Prostate gland (tissue), 2 donors: ENCODE measurements around the gene CACNA1S. TPM values are rescaled to one million over a fixed set of nuclear protein-coding genes. Genes with fewer than 3 reads are reported as not detected.

Experiments used
- DNase-seq: peaks from one replicate; pipeline ENCODE4 v3.0.0-alpha.2; 2019; ENCODE audit warnings: low spot score
- H3K27ac ChIP-seq, 2 donors: fragments of 200-600 bp; sonication (generic); 2 replicates each; pipeline ENCODE4 v1.5.1; 2017 to 2019
- H3K27me3 ChIP-seq: fragments of 200-600 bp; sonication (generic); replicated peaks from 2 replicates; pipeline ENCODE4 v1.5.1; 2019; ENCODE audit not compliant: insufficient read depth
- H3K36me3 ChIP-seq, 2 donors: fragments of 200-600 bp; sonication (generic); 1 replicate in 1 of 2; 2 replicates in 1 of 2; pipeline versions ENCODE4 v1.5.1 to v1.8.1; 2017 to 2019
- H3K4me1 ChIP-seq: fragments of 200-600 bp; sonication (generic); replicated peaks from 2 replicates; pipeline ENCODE4 v1.5.1; 2019
- H3K4me3 ChIP-seq, 2 donors: fragments of 200-600 bp; sonication (generic); 2 replicates each; pipeline ENCODE4 v1.5.1; 2017 to 2019
- H3K9me3 ChIP-seq: fragments of 200-600 bp; sonication (generic); 2 replicates; pipeline ENCODE4 v1.5.1; 2017
- POLR2A ChIP-seq: fragments of 450-650 bp; IDR thresholded peaks from one replicate; pipeline ENCODE4 v1.6.1; 2016; ENCODE audit warnings: antibody characterized with exemption, mild to moderate bottlenecking
- POLR2AphosphoS5 ChIP-seq: sonication (generic); formaldehyde crosslinking; IDR thresholded peaks from one replicate; pipeline ENCODE4 v1.6.1; 2017; ENCODE audit warnings: antibody characterized with exemption
- WGBS: methylation state at CpG from one replicate; pipeline ENCODE4 v1.1.5; 2018; 5-methylcytosine and 5-hydroxymethylcytosine counted together
- intact Hi-C: fragments of 100-400 bp; cut with DNase I; formaldehyde crosslinking; loops from one replicate; pipeline ENCODE4 v1.14.2; 2022
- total RNA-seq, 2 donors: library from RNA; depleted of rRNA; stranded (reverse); fragments of >200 nt; gene quantifications; one replicate each; pipeline ENCODE4 v1.1.0, GENCODE V29; 2016
- TF ChIP-seq, protein P1 (sequence below), 4 experiments: fragments of 200-600 bp in 2 of 4; fragments of 450-650 bp in 2 of 4; sonication (generic) in 2 of 4; IDR thresholded peaks; 1 replicate in 3 of 4; 2 replicates in 1 of 4; pipeline ENCODE4 v1.5.1; 2016 to 2019; ENCODE audit warnings: antibody characterized with exemption in 4 of 4, mild to moderate bottlenecking in 2 of 4, moderate library complexity in 2 of 4

The CACNA1S gene
- total RNA-seq, 2 donors from 2014 or later: 0.55 TPM; not detected in 1

- Histone ChIP-seq H3K4me1 (no peaks in the 10 kb centered on the region), H3K36me3 (peaks cover 2 to 36% of the 10 kb centered on the region in 2 donors), H3K27ac (no peak overlapping the region), H3K27me3 (no peaks in the 10 kb centered on the region), H3K9me3 (no peaks in the 10 kb centered on the region), H3K4me3 (no peak overlapping the region)
- no peak for DNase-seq
- intact Hi-C loops: no loop called here
- TF ChIP-seq, protein P1, sequence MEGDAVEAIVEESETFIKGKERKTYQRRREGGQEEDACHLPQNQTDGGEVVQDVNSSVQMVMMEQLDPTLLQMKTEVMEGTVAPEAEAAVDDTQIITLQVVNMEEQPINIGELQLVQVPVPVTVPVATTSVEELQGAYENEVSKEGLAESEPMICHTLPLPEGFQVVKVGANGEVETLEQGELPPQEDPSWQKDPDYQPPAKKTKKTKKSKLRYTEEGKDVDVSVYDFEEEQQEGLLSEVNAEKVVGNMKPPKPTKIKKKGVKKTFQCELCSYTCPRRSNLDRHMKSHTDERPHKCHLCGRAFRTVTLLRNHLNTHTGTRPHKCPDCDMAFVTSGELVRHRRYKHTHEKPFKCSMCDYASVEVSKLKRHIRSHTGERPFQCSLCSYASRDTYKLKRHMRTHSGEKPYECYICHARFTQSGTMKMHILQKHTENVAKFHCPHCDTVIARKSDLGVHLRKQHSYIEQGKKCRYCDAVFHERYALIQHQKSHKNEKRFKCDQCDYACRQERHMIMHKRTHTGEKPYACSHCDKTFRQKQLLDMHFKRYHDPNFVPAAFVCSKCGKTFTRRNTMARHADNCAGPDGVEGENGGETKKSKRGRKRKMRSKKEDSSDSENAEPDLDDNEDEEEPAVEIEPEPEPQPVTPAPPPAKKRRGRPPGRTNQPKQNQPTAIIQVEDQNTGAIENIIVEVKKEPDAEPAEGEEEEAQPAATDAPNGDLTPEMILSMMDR (IDR thresholded peaks at IDR 0.05): no peak
- TF ChIP-seq POLR2A: no peak
- TF ChIP-seq POLR2AphosphoS5: no peak
- WGBS: 95% methylated on average over 16 of the region's 17 CpGs
Observed at GRCh38 chr1:201146626-201147390, 34.6 kb upstream of the CACNA1S start.

DNA sequence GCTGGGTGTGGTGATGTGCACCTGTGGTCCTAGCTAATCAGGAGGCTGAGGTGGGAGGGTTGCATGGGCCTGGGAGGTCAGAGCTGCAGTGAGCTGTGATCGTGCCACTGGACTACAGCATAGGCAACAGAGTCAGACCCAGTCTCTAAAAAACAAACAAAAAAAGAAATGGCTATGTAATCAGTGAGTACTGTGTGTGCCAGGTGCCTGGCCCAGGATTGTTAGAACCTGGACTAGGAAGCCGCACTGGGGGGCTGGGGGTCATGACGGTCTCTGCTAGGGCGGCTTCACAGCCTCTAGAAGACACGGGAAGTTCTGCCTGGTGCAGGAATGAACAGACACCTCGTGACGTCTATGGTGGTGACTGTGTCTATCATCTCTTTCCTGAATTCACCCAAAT is 33.6 kb upstream of the CACNA1S start:
- no peak for TF ChIP-seq POLR2A
- TF ChIP-seq POLR2AphosphoS5: no peak
- TF ChIP-seq, protein P1 (IDR thresholded peaks at IDR 0.05): no peak
- Histone ChIP-seq H3K27ac (no peak overlapping the region), H3K4me1 (no peaks in the 10 kb centered on the region), H3K9me3 (no peaks in the 10 kb centered on the region), H3K36me3 (peaks cover 2 to 30% of the 10 kb centered on the region in 2 donors), H3K4me3 (no peak overlapping the region), H3K27me3 (no peaks in the 10 kb centered on the region)
- intact Hi-C loops: no loop called here
- DNase-seq: no peak
- 88% methylated on average over 7 of the region's 7 CpGs for WGBS

GRCh38 chr1:201145132-201145531 is 32.9 kb upstream of the CACNA1S start:
- TF ChIP-seq, protein P1 (IDR thresholded peaks at IDR 0.05): no peak
- TF ChIP-seq POLR2A (no peak), POLR2AphosphoS5 (no peak)
- Histone ChIP-seq H3K4me3 (no peak overlapping the region), H3K27me3 (no peaks in the 10 kb centered on the region), H3K36me3 (peaks cover 2 to 30% of the 10 kb centered on the region in 2 donors), H3K27ac (no peak overlapping the region), H3K9me3 (no peaks in the 10 kb centered on the region), H3K4me1 (no peaks in the 10 kb centered on the region)
- intact Hi-C loops: no loop called here
- no peak for DNase-seq
- 82% methylated on average over 3 of the region's 3 CpGs for WGBS

DNA sequence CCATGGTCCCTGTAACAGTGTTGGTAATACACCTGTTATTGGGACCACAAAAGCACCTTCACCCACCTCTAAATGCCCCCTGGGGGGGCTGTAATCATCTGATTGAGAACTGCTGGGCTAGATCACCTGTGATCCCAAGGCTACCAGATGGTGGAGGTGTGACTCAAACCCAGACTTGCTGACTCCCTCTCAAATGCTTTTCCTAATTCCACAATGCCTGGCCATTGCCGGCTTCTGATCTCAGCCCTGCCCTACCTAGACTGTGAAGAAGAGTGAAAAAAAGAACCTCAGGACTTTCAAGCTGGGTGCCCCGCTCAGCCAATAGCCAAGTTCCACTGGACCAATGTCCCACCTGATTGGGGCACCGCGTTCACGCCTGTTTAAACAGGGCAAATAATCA is 32.5 kb upstream of the CACNA1S start:
- Histone ChIP-seq H3K4me1 (no peaks in the 10 kb centered on the region), H3K36me3 (peaks cover 2 to 30% of the 10 kb centered on the region in 2 donors), H3K4me3 (no peak overlapping the region), H3K9me3 (no peaks in the 10 kb centered on the region), H3K27ac (no peak overlapping the region), H3K27me3 (no peaks in the 10 kb centered on the region)
- no peak for DNase-seq
- TF ChIP-seq POLR2A: no peak
- TF ChIP-seq, protein P1 (IDR thresholded peaks at IDR 0.05): no peak
- no peak for TF ChIP-seq POLR2AphosphoS5
- 81% methylated on average over 5 of the region's 5 CpGs for WGBS
- intact Hi-C loops: no loop called here
